ENCODE data around the gene ABCC1. TPM values are rescaled to one million over a fixed set of nuclear protein-coding genes. Genes with fewer than 3 reads are reported as not detected.

Gene ABCC1
- total RNA-seq, 1 experiment from 2014 or later = 56.4 TPM

DNA sequence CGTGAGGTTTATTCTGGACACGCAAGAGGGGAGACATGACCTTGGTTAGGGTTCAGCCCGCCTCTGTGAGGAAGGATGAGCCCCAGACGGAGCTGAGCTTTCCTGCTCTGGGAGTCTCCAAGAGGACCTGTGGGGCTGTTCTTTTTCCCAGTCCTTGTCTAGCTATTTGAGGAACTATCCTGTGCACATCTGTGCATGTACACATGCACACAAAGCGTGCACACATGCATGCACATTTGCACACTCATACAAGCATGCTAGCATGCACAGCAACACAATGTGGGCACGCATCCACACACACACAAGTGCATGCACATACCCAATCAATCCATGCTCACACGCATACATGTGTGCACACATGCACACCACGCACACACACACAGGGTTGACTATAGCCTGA is 233.5 kb downstream of the ABCC1 start:
- Histone ChIP-seq H2AK5ac (ENCODE audit: insufficient read length, low read length) (no peak overlapping the region), H3K79me1 (ENCODE audit: insufficient read depth, low read depth, low read length, poor library complexity, severe bottlenecking) (no peaks in the 10 kb centered on the region), H3K4ac (ENCODE audit: low read depth, low read length) (no peak overlapping the region), H3K4me1 (ENCODE audit: insufficient read depth, low read length) (no peaks in the 10 kb centered on the region), H2BK120ac (ENCODE audit: low read depth, low read length, poor library complexity, severe bottlenecking) (no peak overlapping the region), H3K18ac (ENCODE audit: insufficient read length, low read depth, low read length) (no peak overlapping the region), H2BK20ac (ENCODE audit: low read depth, low read length, poor library complexity, severe bottlenecking) (no peak overlapping the region), H3K23me2 (ENCODE audit: insufficient read length, low read depth, low read length, poor library complexity, severe bottlenecking) (no peaks in the 10 kb centered on the region), H3K9me3 (ENCODE audit: control insufficient read depth, low read depth, low read length) (no peaks in the 10 kb centered on the region), H2BK15ac (ENCODE audit: low read depth, low read length) (no peak overlapping the region), H2BK12ac (ENCODE audit: insufficient read length, low read depth, low read length) (no peak overlapping the region), H4K5ac (ENCODE audit: insufficient read length, low read depth, low read length) (no peak overlapping the region), H3K79me2 (ENCODE audit: insufficient read depth, low read length) (no peaks in the 10 kb centered on the region), H3K4me2 (ENCODE audit: insufficient read depth, insufficient read length, low read length) (no peak overlapping the region), H2BK5ac (ENCODE audit: insufficient read length, low read length) (no peak overlapping the region), H3K27ac (ENCODE audit: insufficient read length, low read depth, low read length) (no peak overlapping the region), H4K8ac (replicated peaks; ENCODE audit: insufficient read length, low read depth, low read length) (no peak overlapping the region), H4K91ac (ENCODE audit: insufficient read length, low read depth, low read length) (no peak overlapping the region), H3K9ac (ENCODE audit: extremely low read depth, insufficient read length, low read length) (no peak overlapping the region), H3K56ac (ENCODE audit: insufficient read length, low read depth, low read length) (no peak overlapping the region), H3K14ac (ENCODE audit: insufficient read depth, low read length) (no peak overlapping the region), H3K27me3 (ENCODE audit: insufficient read depth, low read length) (no peaks in the 10 kb centered on the region), H2AFZ (ENCODE audit: low read length) (no peak overlapping the region), H3K23ac (ENCODE audit: insufficient read length, low read depth, low read length) (no peak overlapping the region), H4K20me1 (ENCODE audit: control insufficient read depth, insufficient read depth, insufficient read length) (no peaks in the 10 kb centered on the region), H3T11ph (ENCODE audit: low read length) (no peak overlapping the region)
- Mint-ChIP-seq H3K27me3 (ENCODE audit: low read depth) (peaks cover 2% of the 10 kb centered on the region; the same call in 1 of the 2 replicates), H3K27ac (peak overlapping the region in 1 of 3 experiments; percentile 17; a peak in 1 of 7 replicates), H3K4me3 (no peak overlapping the region), H3K36me3 (ENCODE audit: insufficient read depth in 1 of 3, low read depth in 3 of 3) (0 out of 7 replicates have a peak, but pooled peaks cover 0 to 2% (median 0%) of the 10 kb centered on the region in 3 experiments), H3K4me1 (peaks cover 4 to 5% of the 10 kb centered on the region in 2 experiments), H3K9me3 (peaks cover 9 to 13% of the 10 kb centered on the region in 2 experiments; a peak in 4 of 5 replicates)
- TF ChIP-seq, protein P1, sequence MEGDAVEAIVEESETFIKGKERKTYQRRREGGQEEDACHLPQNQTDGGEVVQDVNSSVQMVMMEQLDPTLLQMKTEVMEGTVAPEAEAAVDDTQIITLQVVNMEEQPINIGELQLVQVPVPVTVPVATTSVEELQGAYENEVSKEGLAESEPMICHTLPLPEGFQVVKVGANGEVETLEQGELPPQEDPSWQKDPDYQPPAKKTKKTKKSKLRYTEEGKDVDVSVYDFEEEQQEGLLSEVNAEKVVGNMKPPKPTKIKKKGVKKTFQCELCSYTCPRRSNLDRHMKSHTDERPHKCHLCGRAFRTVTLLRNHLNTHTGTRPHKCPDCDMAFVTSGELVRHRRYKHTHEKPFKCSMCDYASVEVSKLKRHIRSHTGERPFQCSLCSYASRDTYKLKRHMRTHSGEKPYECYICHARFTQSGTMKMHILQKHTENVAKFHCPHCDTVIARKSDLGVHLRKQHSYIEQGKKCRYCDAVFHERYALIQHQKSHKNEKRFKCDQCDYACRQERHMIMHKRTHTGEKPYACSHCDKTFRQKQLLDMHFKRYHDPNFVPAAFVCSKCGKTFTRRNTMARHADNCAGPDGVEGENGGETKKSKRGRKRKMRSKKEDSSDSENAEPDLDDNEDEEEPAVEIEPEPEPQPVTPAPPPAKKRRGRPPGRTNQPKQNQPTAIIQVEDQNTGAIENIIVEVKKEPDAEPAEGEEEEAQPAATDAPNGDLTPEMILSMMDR (conservative IDR thresholded peaks at IDR 0.05) = no peak
- no peak for DNase-seq
- WGBS (ENCODE audit: extremely low coverage, insufficient read length, low lambda C conversion rate) = no CpG with 5 or more reads among the region's 8 CpGs
